SK-N-SH (cell line): ENCODE results near the gene DBNL.
"Not testable (repeated sequence)": the region's sequence is repeated elsewhere in the genome, so short reads cannot be mapped to it uniquely, and the experiment has no call there.

Experiments
- EZH2phosphoT487 ChIP-seq: fragments of 200-600 bp; sonication (generic); IDR thresholded peaks from 2 replicates; pipeline ENCODE4 v1.6.1; 2017; ENCODE audit warnings: low read depth, mixed run types, mild to moderate bottlenecking, antibody characterized with exemption, moderate library complexity, borderline replicate concordance
- FOXM1 ChIP-seq: IDR thresholded peaks from 2 replicates; pipeline ENCODE4 v1.4.0; 2012; ENCODE audit warnings: low read depth, mild to moderate bottlenecking
- GATA2 ChIP-seq: sonication (generic); formaldehyde crosslinking; IDR thresholded peaks from 2 replicates; pipeline ENCODE4 v1.5.0; 2020; ENCODE audit warnings: mild to moderate bottlenecking, missing genetic modification reagents
- POLR2AphosphoS5 ChIP-seq: IDR thresholded peaks from 2 replicates; pipeline ENCODE4 v1.6.1; 2012; ENCODE audit warnings: low read depth, low read length
- RAD21 ChIP-seq: IDR thresholded peaks from 2 replicates; pipeline ENCODE4 v1.6.1; 2012; ENCODE audit warnings: mild to moderate bottlenecking, low read length
- TF ChIP-seq, protein P1 (sequence below): fragments of 200-600 bp; sonication (generic); IDR thresholded peaks from 2 replicates; pipeline ENCODE4 v1.6.1; 2017; ENCODE audit warnings: antibody characterized with exemption, mild to moderate bottlenecking, moderate library complexity

DNA sequence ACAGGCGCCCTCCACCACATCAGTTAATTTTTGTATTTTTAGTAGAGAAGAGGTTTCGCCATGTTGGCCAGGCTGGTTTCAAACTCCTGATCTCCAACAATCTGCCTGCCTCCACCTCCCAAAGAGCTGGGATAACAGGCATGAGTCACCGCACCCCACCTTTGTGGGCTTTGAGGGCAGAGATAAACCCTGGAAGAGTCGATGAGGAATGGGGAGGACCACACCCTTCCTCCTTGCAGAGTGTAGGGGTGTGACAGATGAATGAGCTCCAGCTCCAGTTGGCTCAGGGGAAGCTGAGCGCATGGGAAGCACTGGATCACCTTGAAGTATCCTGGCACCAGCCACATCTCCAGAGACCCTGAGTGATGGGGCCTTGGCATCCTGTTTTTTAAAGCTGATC lies 14.5 kb upstream of the DBNL start:
- TF ChIP-seq, protein P1, sequence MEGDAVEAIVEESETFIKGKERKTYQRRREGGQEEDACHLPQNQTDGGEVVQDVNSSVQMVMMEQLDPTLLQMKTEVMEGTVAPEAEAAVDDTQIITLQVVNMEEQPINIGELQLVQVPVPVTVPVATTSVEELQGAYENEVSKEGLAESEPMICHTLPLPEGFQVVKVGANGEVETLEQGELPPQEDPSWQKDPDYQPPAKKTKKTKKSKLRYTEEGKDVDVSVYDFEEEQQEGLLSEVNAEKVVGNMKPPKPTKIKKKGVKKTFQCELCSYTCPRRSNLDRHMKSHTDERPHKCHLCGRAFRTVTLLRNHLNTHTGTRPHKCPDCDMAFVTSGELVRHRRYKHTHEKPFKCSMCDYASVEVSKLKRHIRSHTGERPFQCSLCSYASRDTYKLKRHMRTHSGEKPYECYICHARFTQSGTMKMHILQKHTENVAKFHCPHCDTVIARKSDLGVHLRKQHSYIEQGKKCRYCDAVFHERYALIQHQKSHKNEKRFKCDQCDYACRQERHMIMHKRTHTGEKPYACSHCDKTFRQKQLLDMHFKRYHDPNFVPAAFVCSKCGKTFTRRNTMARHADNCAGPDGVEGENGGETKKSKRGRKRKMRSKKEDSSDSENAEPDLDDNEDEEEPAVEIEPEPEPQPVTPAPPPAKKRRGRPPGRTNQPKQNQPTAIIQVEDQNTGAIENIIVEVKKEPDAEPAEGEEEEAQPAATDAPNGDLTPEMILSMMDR, result not testable (repeated sequence)
- TF ChIP-seq RAD21; POLR2AphosphoS5; GATA2 (CRISPR knock-in tag); FOXM1; EZH2phosphoT487: not testable (repeated sequence)
